MM.1S (cell line): Measurements from ENCODE around the gene DCLK2.

Experiments
- DNase-seq: peaks from one replicate; pipeline ENCODE4 v3.0.0-alpha.2; 2015
- H2AFZ ChIP-seq: fragments of 300-600 bp; sonication (generic); 2 replicates; pipeline ENCODE4 v1.6.0; 2016; ENCODE audit warnings: antibody characterized with exemption, low read length
- H3F3A ChIP-seq: fragments of 300-600 bp; sonication (generic); 2 replicates; pipeline ENCODE4 v1.6.1; 2016; ENCODE audit warnings: mild to moderate bottlenecking, antibody characterized with exemption, low read length, moderate library complexity, mixed read lengths; ENCODE audit not compliant: insufficient read depth
- H3K27ac ChIP-seq: fragments of 300-600 bp; sonication (generic); 2 replicates; pipeline ENCODE4 v1.5.1; 2016; ENCODE audit warnings: mild to moderate bottlenecking, low read length
- H3K27me3 ChIP-seq: fragments of 300-600 bp; sonication (generic); replicated peaks from 2 replicates; pipeline ENCODE4 v1.6.0; 2016; ENCODE audit warnings: low read length; ENCODE audit not compliant: insufficient read depth
- H3K36me3 ChIP-seq: fragments of 300-600 bp; sonication (generic); replicated peaks from 2 replicates; pipeline ENCODE4 v1.6.1; 2016; ENCODE audit warnings: mild to moderate bottlenecking, low read length, mixed read lengths; ENCODE audit not compliant: insufficient read depth
- H3K4me1 ChIP-seq: fragments of 300-600 bp; sonication (generic); 2 replicates; pipeline ENCODE4 v1.6.1; 2016; ENCODE audit warnings: low read length, mixed read lengths
- H3K4me2 ChIP-seq: fragments of 300-600 bp; sonication (generic); 2 replicates; pipeline ENCODE4 v1.6.0; 2016; ENCODE audit warnings: low read depth, low read length
- H3K4me3 ChIP-seq: fragments of 300-600 bp; sonication (generic); 2 replicates; pipeline ENCODE4 v1.5.1; 2016; ENCODE audit warnings: low read length, mixed read lengths
- H3K79me2 ChIP-seq: fragments of 300-600 bp; sonication (generic); 2 replicates; pipeline ENCODE4 v1.6.1; 2016; ENCODE audit warnings: mixed run types, low read length, mixed read lengths
- H3K9ac ChIP-seq: fragments of 300-600 bp; sonication (generic); 2 replicates; pipeline ENCODE4 v1.6.1; 2016; ENCODE audit warnings: low read length, mixed read lengths
- H3K9me2 ChIP-seq: fragments of 300-600 bp; sonication (generic); replicated peaks from 2 replicates; pipeline ENCODE4 v1.6.1; 2016; ENCODE audit warnings: mild to moderate bottlenecking, low read length, mixed read lengths; ENCODE audit not compliant: insufficient read depth
- H3K9me3 ChIP-seq: fragments of 300-600 bp; sonication (generic); replicated peaks from 2 replicates; pipeline ENCODE4 v1.6.1; 2016; ENCODE audit warnings: mild to moderate bottlenecking, low read length, mixed read lengths; ENCODE audit not compliant: insufficient read depth
- H4K20me1 ChIP-seq: fragments of 300-600 bp; sonication (generic); 2 replicates; pipeline ENCODE4 v1.6.1; 2016; ENCODE audit warnings: mild to moderate bottlenecking, low read length, moderate library complexity, mixed read lengths; ENCODE audit not compliant: insufficient read depth
- EZH2 ChIP-seq: fragments of 300-600 bp; sonication (generic); optimal IDR thresholded peaks from 2 replicates; pipeline ENCODE3; 2017; ENCODE audit warnings: low read depth, mild to moderate bottlenecking, antibody characterized with exemption, low read length, mixed read lengths
- EZH2phosphoT487 ChIP-seq: fragments of 300-600 bp; sonication (generic); IDR thresholded peaks from 2 replicates; pipeline ENCODE4 v1.6.1; 2018; ENCODE audit warnings: antibody characterized with exemption, low read length
- TF ChIP-seq, protein P1 (sequence below): fragments of 300-600 bp; sonication (generic); IDR thresholded peaks from 2 replicates; pipeline ENCODE4 v1.5.1; 2016; ENCODE audit warnings: antibody characterized with exemption, low read length, mixed read lengths

Gene DCLK2

DNA sequence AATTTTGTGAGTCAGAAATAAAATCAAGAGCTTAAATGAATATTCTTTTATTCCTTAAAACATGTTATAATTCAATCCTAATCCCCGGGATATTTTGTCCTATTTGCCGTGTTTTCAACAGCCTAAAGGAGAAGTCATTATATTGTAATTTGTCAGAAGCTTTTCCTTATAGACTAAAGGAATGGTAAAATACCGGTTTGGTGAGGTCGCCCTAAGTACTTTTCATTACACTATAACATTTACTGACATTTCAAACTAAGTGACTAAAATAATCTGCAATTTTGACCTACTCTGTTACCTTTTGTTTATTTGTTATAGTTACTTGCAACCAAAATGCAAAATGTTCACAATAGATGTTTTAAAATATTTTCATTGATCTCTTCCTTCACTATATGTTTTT, 8.8 kb downstream of the DCLK2 start:
- Histone ChIP-seq H2AFZ (no peak overlapping the region), H3K4me3 (no peak overlapping the region), H3K4me1 (peaks cover 9% of the 10 kb centered on the region), H4K20me1 (no peaks in the 10 kb centered on the region), H3K36me3 (no peaks in the 10 kb centered on the region), H3K4me2 (no peak overlapping the region), H3K9me2 (no peaks in the 10 kb centered on the region), H3K79me2 (no peaks in the 10 kb centered on the region), H3K9me3 (no peaks in the 10 kb centered on the region), H3K27me3 (no peaks in the 10 kb centered on the region), H3K9ac (no peak overlapping the region), H3K27ac (no peak overlapping the region), H3F3A (0 out of 2 replicates have a peak, but pooled peaks cover 4% of the 10 kb centered on the region)
- no peak for DNase-seq
- TF ChIP-seq EZH2 (no peak), EZH2phosphoT487 (no peak)
- TF ChIP-seq, protein P1, sequence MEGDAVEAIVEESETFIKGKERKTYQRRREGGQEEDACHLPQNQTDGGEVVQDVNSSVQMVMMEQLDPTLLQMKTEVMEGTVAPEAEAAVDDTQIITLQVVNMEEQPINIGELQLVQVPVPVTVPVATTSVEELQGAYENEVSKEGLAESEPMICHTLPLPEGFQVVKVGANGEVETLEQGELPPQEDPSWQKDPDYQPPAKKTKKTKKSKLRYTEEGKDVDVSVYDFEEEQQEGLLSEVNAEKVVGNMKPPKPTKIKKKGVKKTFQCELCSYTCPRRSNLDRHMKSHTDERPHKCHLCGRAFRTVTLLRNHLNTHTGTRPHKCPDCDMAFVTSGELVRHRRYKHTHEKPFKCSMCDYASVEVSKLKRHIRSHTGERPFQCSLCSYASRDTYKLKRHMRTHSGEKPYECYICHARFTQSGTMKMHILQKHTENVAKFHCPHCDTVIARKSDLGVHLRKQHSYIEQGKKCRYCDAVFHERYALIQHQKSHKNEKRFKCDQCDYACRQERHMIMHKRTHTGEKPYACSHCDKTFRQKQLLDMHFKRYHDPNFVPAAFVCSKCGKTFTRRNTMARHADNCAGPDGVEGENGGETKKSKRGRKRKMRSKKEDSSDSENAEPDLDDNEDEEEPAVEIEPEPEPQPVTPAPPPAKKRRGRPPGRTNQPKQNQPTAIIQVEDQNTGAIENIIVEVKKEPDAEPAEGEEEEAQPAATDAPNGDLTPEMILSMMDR: no peak

DNA sequence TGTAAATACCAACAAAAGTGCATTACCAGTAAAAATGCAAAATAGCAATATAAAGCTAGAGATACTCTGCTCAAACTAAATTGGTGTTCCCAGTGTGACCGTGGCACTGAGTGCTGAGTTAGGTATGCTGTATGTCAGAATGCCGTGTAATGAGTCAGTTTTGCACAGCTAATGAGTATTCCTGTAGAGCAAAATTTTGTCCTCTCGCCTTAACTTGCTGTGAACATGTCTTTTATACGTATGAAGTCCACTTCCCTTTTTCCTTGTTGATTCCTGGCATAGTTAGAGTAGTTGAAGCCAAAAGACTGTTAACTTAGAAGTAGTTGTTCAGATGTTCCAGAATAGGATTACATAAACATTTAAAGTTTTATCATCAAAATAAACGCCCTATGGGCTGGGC, 11.5 kb downstream of the DCLK2 start:
- DNase-seq: no peak

DNA sequence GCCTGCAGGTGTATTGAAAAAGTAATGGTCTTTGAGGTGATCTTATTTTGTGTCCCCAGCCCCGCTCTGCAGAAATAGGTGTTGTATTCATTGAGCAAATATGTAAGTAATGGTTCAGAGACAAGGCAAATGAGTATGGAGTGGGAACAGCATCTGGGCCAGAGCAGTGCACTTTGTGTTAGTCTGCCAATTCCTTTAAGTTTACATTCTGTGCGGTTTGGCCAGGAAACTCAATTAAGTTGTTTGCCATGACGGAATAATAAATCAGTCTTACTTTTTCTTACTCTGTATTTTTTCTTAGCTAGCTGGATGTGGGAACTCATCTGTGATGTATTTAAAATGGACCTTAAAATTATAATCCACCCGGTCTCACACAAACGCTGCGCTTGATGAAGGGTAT, 12.6 kb downstream of the DCLK2 start:
- no peaks in the 10 kb centered on the region for H3K4me1 ChIP-seq
- H3K9me3 ChIP-seq: no peaks in the 10 kb centered on the region
- H3K9me2 ChIP-seq: no peaks in the 10 kb centered on the region
- no peak overlapping the region for H3K27ac ChIP-seq
- DNase-seq: no peak
- no peaks in the 10 kb centered on the region for H4K20me1 ChIP-seq
- no peak overlapping the region for H3K4me2 ChIP-seq
- no peak overlapping the region for H3K4me3 ChIP-seq
- TF ChIP-seq EZH2 (no peak), EZH2phosphoT487 (no peak)
- TF ChIP-seq, protein P1: no peak
- H2AFZ ChIP-seq: no peak overlapping the region
- H3K79me2 ChIP-seq: no peaks in the 10 kb centered on the region
- H3K9ac ChIP-seq: no peak overlapping the region
- H3F3A ChIP-seq: no peaks in the 10 kb centered on the region
- no peaks in the 10 kb centered on the region for H3K36me3 ChIP-seq
- no peaks in the 10 kb centered on the region for H3K27me3 ChIP-seq

More for the DNA sequence above, 11.5 kb downstream of the DCLK2 start:
- H3K27ac ChIP-seq: no peak overlapping the region
- H3K4me3 ChIP-seq: no peak overlapping the region
- H3K4me1 ChIP-seq: no peaks in the 10 kb centered on the region
- no peaks in the 10 kb centered on the region for H4K20me1 ChIP-seq
- H2AFZ ChIP-seq: no peak overlapping the region
- TF ChIP-seq EZH2 (no peak), EZH2phosphoT487 (no peak)
- TF ChIP-seq, protein P1: no peak
- H3K79me2 ChIP-seq: no peaks in the 10 kb centered on the region
- H3K9me3 ChIP-seq: no peaks in the 10 kb centered on the region
- H3K4me2 ChIP-seq: no peak overlapping the region
- no peaks in the 10 kb centered on the region for H3F3A ChIP-seq
- no peaks in the 10 kb centered on the region for H3K9me2 ChIP-seq
- H3K36me3 ChIP-seq: no peaks in the 10 kb centered on the region
- H3K27me3 ChIP-seq: no peaks in the 10 kb centered on the region
- H3K9ac ChIP-seq: no peak overlapping the region
